NCI-H2171 treated with DMSO at 0.1 percent for 48 hours (cell line): ENCODE data around the gene SLC35G3.
"Not testable (repeated sequence)": the region's sequence is repeated elsewhere in the genome, so short reads cannot be mapped to it uniquely, and the experiment has no call there.

Experiments used
- DNase-seq: peaks from one replicate; lab custom pipeline; 2025; lab: John Stamatoyannopoulos, UW

The SLC35G3 gene

GRCh38 chr17:35164716-35165115 is 29.5 kb downstream of the SLC35G3 start:
- no peak for DNase-seq

- no peak for DNase-seq
Observed at GRCh38 chr17:35163886-35164285, 30.3 kb downstream of the SLC35G3 start.

GRCh38 chr17:35162755-35163154 is 31.4 kb downstream of the SLC35G3 start:
- DNase-seq: no peak

- no peak for DNase-seq
Observed at GRCh38 chr17:35161281-35161761, 32.9 kb downstream of the SLC35G3 start.

GRCh38 chr17:35160354-35161201 is 33.6 kb downstream of the SLC35G3 start:
- no peak for DNase-seq

GRCh38 chr17:35159940-35160339 is 34.3 kb downstream of the SLC35G3 start:
- no peak for DNase-seq

GRCh38 chr17:35155246-35155645 is 38.9 kb downstream of the SLC35G3 start:
- no peak for DNase-seq

GRCh38 chr17:35154196-35155165 is 39.7 kb downstream of the SLC35G3 start:
- no peak for DNase-seq

- DNase-seq: no peak
Observed at GRCh38 chr17:35152421-35153140, 41.6 kb downstream of the SLC35G3 start.

GRCh38 chr17:35151080-35151479 is 43.1 kb downstream of the SLC35G3 start:
- DNase-seq: not testable (repeated sequence)

- DNase-seq: no peak
Observed at GRCh38 chr17:35149941-35150340, 44.3 kb downstream of the SLC35G3 start.

- DNase-seq: no peak
Observed at GRCh38 chr17:35148144-35148543, 46.0 kb downstream of the SLC35G3 start.

GRCh38 chr17:35147375-35147905 is 46.8 kb downstream of the SLC35G3 start, which contains the start of gene UNC45B:
Gene UNC45B, plus strand, starts transcription at chr17:35147817. Its CDS starts 447 bp downstream, at chr17:35148264.
- no peak for DNase-seq

GRCh38 chr17:35146214-35146833 is 47.9 kb downstream of the SLC35G3 start:
- DNase-seq: no peak

- no peak for DNase-seq
Observed at GRCh38 chr17:35144840-35145239, 49.4 kb downstream of the SLC35G3 start.
